OCI-LY1 (cell line): ENCODE data around the gene NETO1.

Source experiments
- EZH2 ChIP-seq: fragments of 200-600 bp; sonication (generic), shearing (Covaris generic); IDR thresholded peaks from 2 replicates; pipeline ENCODE4 v1.8.0; 2017; ENCODE audit warnings: borderline replicate concordance, mixed run types, mild to moderate bottlenecking, antibody characterized with exemption, low read length, moderate library complexity, mixed read lengths
- TF ChIP-seq, protein P1 (sequence below): fragments of 200-600 bp; sonication (generic), shearing (Covaris generic); IDR thresholded peaks from 2 replicates; pipeline ENCODE4 v1.5.1; 2017; ENCODE audit warnings: mild to moderate bottlenecking, antibody characterized with exemption, low read length, moderate library complexity, mixed read lengths

DNA sequence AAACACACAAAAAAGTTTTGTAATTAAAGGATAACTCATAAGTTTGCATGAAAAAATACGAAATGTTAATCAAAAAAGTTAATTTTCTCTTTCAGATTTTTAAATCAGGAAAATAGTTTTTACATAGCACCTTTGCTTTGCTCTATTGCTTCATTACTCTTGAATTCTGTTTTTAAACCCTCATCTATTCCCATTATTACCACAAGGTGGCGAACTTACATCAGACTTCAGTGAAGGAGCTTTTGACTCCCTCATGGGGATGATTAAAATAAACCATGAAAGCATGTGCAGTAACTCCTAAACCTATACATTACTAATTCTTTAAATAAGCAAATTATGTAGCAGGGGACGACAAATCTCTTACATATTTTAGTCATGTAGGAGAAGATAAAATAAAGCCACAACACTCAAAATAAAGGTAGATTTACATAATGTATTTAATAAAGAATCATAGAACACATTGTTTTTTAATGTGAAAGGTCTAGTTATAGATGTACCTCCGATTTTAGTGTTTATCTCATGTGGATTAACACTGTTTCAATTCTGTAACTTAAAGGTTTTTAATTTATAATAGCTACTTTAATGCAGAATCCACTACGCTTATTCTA, 105.2 kb downstream of the NETO1 start:
- TF ChIP-seq, protein P1, sequence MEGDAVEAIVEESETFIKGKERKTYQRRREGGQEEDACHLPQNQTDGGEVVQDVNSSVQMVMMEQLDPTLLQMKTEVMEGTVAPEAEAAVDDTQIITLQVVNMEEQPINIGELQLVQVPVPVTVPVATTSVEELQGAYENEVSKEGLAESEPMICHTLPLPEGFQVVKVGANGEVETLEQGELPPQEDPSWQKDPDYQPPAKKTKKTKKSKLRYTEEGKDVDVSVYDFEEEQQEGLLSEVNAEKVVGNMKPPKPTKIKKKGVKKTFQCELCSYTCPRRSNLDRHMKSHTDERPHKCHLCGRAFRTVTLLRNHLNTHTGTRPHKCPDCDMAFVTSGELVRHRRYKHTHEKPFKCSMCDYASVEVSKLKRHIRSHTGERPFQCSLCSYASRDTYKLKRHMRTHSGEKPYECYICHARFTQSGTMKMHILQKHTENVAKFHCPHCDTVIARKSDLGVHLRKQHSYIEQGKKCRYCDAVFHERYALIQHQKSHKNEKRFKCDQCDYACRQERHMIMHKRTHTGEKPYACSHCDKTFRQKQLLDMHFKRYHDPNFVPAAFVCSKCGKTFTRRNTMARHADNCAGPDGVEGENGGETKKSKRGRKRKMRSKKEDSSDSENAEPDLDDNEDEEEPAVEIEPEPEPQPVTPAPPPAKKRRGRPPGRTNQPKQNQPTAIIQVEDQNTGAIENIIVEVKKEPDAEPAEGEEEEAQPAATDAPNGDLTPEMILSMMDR = peak; percentile 79
- no peak for TF ChIP-seq EZH2
